Activated CD4-positive, alpha-beta T cell treated with anti-CD3 and anti-CD28 coated beads for 24 hours (primary cell): ENCODE measurements around the gene ARPC4.

Experiments used
- DNase-seq, 2 donors: peaks; one replicate each; pipeline ENCODE4 v3.0.0-alpha.2; 2020; ENCODE audit warnings: low read depth in 2 of 2

ARPC4 gene

DNA sequence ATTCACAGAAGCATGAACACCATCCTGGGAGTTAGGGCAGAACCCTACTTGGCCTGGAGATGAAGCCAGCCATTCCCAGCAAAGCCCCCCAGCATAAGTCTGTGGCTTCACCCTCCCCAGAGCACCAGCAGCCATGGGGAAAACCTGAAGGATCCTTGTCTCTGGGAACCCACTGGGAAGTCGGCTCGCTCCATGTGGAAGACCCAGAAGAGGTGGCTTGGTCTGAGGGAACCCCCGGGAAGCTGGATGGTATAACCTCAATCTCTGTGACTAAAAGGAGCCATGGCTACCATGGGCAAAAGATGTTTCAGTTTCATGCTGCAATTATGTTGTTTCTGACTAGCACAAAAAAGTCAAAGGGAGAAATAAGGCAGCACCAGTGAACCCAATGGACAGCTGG lies 62.7 kb downstream of the ARPC4 start:
- no peak for DNase-seq
